ENCODE data around the gene PLD4.
"Not testable (repeated sequence)": the region's sequence is repeated elsewhere in the genome, so short reads cannot be mapped to it uniquely, and the experiment has no call there.

PLD4 gene

DNA sequence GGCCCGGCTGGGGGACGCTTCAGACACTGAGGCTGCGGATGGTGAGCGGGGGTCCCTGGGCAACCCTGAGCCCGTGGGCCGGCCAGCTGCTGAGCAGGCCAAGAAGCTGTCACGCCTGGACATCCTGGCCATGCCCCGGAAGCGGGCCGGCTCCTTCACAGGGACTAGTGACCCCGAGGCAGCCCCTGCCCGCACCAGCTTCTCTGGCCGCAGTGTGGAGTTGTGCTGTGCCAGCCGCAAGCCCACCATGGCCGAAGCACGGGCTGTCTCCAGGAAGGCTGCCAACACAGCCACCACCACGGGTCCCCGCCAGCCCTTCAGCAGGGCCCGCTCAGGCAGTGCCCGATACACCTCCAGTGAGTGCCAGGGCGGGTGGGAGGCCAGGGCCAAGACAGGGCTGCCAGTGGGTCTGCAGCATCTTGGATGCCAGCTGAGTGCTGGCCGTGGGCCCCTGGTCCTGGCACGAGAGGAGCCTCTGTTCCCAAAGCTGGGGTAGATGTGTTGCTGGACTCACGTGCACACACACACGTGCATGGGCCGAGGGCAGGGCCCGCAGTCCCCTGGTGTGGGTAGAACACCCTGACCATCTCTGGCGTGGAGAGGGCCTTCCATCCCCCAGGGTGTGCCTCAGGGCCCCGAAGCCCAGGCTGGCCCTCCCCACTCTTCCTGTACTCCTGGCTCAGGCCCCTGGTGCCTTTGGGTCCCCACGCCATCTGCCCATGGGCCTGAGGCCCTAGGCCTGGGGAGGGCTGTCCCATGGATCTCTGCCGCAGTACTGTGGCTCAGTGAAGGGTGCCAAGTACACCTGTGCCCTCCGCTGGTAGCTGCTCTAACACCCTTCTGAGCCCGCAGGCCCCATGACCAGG is 36.8 kb upstream of the PLD4 start:
- TF ChIP-seq, protein P1, sequence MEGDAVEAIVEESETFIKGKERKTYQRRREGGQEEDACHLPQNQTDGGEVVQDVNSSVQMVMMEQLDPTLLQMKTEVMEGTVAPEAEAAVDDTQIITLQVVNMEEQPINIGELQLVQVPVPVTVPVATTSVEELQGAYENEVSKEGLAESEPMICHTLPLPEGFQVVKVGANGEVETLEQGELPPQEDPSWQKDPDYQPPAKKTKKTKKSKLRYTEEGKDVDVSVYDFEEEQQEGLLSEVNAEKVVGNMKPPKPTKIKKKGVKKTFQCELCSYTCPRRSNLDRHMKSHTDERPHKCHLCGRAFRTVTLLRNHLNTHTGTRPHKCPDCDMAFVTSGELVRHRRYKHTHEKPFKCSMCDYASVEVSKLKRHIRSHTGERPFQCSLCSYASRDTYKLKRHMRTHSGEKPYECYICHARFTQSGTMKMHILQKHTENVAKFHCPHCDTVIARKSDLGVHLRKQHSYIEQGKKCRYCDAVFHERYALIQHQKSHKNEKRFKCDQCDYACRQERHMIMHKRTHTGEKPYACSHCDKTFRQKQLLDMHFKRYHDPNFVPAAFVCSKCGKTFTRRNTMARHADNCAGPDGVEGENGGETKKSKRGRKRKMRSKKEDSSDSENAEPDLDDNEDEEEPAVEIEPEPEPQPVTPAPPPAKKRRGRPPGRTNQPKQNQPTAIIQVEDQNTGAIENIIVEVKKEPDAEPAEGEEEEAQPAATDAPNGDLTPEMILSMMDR (IDR thresholded peaks at IDR 0.05; ENCODE audit: low read depth, low read length): no peak
- DNase-seq (ENCODE audit: low read depth in 2 of 2): no peak
- H3K4me3 ChIP-seq (replicated peaks in 1 of 2; ENCODE audit: low read depth in 2 of 2, low read length in 2 of 2): no peak overlapping the region

DNA sequence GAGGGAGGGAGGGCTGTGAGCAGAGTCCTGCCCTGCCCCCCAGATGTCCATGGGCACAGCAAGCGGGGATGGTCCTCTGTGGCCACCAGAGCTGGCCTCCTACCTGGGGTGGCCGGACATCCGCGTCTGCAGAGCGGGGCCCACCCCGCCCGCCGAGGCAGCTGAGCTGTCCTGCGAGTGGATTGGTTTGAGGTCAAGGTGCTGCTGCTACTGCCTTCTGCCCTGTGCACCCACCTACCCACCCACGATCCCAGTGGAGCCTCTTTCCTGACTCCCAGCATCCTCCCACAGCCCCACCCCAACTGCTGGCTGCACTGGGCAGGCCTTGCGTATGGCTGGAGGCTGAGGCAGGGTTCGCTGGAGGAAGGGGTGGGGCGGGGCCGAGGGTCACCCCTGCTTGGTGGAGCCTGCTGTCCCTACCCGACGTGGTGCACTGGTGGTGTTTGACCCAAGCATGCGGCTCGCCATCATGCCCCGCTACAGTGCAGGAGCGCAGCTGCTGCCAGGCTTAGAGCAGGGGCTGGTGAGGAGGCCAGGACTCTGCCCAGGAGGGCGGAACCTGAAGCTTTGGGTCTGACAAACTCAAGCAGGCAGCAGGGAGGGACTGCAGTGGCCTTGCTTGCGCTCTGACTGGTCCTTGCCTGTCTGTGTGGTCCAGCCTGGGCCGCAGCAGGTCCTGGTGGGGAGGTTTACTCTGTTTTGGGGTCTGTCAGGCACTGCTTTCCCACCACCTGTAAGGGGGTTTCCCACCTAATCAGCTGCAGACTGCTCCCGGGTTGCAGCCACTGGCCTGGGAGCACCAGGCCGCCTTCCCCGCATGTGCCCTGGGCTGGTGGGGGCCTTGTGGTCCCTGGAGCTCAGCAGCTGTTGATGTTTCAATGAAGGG is 35.9 kb upstream of the PLD4 start:
- H3K4me3 ChIP-seq (replicated peaks in 1 of 2; ENCODE audit: low read depth in 2 of 2, low read length in 2 of 2): no peak overlapping the region
- no peak for DNase-seq (ENCODE audit: low read depth in 2 of 2)
- TF ChIP-seq, protein P1 (IDR thresholded peaks at IDR 0.05; ENCODE audit: low read depth, low read length): no peak

GRCh38 chr14:104889375-104889757 is 35.3 kb upstream of the PLD4 start:
- no peak overlapping the region for H3K4me3 ChIP-seq (replicated peaks in 1 of 2; ENCODE audit: low read depth in 2 of 2, low read length in 2 of 2)
- TF ChIP-seq, protein P1 (IDR thresholded peaks at IDR 0.05; ENCODE audit: low read depth, low read length): no peak
- no peak for DNase-seq (ENCODE audit: low read depth in 2 of 2)

DNA sequence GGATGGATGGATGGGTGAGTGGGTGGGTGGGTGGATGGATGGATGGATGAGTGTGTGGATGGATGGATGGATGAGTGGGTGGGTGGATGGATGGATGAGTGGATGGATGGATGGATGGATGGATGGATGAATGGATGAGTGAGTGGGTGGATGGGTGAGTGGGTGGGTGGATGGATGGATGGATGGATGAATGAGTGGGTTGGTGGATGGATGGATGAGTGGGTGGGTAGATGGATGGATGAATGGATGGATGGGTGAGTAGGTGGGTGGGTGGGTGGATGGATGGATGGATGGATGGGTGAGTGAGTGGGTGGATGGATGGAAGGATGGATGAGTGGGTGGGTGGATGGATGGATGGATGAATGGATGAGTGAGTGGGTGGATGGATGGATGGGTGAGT is 34.4 kb upstream of the PLD4 start:
- not testable (repeated sequence) for DNase-seq (ENCODE audit: low read depth in 2 of 2); H3K4me3 ChIP-seq (replicated peaks in 1 of 2; ENCODE audit: low read depth in 2 of 2, low read length in 2 of 2)

DNA sequence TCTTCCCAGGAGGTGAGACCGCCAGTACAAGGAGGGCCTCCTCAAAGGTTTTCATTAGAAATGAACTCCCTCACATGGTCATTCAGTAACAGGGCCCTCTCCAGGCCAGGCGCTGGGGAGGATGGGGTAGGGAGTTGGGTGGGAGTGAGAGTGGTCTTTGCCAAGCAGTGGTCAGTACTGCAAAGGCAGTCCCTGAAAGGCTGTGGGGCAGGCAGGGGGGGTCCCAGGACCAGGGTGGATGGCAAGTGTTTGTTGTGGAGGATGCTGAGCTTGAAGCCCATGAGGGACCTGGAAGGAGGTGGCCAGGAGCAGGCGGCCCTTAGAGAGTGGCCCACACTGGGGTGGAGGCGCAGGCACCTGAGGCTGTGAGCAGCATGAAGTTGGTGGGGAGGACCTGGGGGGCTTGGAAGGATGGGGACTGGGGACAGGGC is 33.5 kb upstream of the PLD4 start:
- no peak overlapping the region for H3K4me3 ChIP-seq (replicated peaks in 1 of 2; ENCODE audit: low read depth in 2 of 2, low read length in 2 of 2)
- TF ChIP-seq, protein P1 (IDR thresholded peaks at IDR 0.05; ENCODE audit: low read depth, low read length): no peak
- no peak for DNase-seq (ENCODE audit: low read depth in 2 of 2)

DNA sequence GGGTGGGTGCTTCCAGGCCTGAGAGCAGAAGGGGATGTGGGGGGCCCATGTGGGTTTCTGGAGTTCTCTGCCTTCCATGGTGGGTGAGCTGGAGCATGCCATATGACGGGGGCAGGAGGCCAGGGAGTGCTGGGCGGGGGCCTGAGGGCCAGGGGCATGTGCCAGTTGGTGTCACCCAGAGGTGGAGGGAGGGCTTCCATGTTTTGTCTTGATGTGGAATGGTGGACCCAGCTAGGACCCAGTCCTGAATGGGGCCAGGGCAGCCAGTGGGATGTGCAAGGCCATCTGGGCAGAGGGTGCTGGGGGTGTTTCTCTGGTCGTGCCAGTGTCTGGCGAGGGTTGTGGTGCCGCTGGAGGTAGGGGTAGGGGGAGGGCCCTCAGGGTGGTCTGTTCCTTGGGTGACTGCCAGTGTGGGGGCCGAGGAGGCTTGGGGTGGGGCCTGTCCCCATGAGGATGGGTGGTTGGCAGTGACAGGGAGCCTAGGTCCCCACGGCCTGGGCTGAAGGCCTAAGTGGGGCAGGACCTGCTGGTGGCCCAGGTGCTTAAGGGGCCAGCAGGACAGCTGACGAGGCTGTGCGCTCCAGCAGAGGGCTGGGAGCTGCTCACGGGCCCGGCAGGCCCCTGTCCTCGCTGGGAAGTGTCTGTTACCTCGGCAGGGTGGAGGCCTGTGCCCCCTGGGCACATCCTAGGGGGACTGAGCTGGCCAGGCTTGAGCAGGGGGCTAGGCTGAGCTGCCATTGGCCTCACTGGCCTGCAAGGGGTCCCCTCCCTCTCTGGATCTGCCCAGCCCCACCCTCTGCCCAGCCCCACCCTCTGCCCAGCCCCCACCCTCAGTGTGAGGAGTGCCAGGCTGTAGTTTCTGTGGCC is 32.8 kb upstream of the PLD4 start:
- no peak for DNase-seq (ENCODE audit: low read depth in 2 of 2)
- no peak overlapping the region for H3K4me3 ChIP-seq (replicated peaks in 1 of 2; ENCODE audit: low read depth in 2 of 2, low read length in 2 of 2)
- TF ChIP-seq, protein P1 (IDR thresholded peaks at IDR 0.05; ENCODE audit: low read depth, low read length): no peak
